GM18907 (cell line): ENCODE results near the gene PLEKHB2.
"Not testable (repeated sequence)": the region's sequence is repeated elsewhere in the genome, so short reads cannot be mapped to it uniquely, and the experiment has no call there.

Experiments used
- ATAC-seq: cut with Tn5 transposase; IDR thresholded peaks from one replicate; pipeline ENCODE4 v1.9.1; 2021; ENCODE audit warnings: mild to moderate bottlenecking, moderate library complexity; ENCODE audit not compliant: unreplicated experiment

Gene PLEKHB2

DNA sequence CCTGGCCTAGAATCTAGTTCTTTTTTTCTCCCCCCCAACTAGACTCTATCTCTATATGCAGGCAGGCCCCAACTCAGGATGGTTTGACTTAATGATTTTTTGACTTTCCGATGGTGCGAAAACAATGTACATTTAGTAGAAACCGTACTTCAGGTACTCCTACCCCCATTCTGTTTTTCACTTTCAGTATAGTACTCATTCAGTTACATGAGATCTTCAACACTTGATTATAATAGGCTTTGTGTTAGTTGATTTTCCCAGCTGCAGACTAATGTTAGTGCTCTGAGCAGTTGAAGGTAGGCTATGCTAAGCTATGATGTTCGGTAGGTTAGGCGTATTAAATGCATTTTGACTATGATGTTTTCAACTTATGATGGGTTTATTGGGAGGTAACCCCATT, 37.7 kb downstream of the PLEKHB2 start:
- no peak for ATAC-seq

DNA sequence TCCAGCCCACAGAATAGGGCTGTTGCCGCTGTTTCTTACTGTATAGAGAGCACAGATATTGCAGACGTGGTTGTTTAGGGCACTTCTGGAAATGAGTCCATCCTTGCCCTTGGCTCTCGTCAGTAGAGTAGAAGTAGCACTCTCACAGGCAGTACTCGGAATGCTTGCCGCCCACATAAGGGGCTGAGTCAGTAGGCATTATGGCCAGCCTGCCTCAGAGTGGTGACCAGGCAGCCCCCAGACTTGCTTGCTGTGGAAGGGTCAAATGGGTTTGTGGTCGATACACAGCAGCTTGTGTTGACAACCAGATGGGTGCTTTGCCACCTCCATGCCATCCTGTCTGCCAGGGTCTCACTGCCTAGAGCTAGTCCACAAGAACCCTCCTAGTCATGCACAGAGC, 38.7 kb downstream of the PLEKHB2 start:
- no peak for ATAC-seq

DNA sequence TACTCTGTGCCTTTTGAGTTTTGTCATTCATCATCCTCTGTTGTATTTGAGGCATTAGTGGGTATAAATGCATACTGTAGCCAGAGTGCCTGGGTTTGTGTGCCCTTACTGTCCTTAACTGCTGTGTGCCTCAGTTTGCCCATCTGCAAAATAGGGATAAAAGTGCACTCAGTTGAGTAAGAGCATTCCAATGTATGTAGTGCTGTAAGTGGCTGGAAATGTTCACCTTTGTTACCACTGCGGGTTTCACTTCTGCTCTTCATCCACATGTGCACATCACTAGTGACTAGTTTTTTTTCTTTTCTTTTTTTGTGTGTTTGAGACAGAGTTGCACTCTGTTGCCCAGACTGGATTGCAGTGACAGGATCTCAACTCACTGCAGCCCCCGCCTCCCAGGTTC, 39.9 kb downstream of the PLEKHB2 start:
- ATAC-seq: peak; percentile 72

DNA sequence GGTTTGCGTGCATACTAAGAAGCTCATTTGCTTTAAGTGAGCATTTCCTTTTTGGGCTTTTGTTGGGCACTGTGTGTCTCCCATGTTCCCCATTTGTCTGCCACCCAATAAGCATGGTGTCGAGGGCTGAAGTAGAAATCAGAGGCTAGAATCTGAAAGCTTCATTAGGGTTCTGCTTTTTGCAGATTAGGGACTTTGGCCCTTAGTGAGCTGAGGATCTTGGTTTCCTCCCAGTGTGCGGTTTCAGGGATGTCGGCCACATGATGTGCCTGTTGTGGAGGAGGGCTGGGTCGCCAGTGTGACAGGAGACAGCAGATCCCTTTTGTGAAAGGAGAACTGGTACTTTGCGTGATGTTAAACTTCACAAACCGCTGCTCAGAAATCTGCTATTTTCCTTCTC, 41.1 kb downstream of the PLEKHB2 start:
- ATAC-seq: no peak

DNA sequence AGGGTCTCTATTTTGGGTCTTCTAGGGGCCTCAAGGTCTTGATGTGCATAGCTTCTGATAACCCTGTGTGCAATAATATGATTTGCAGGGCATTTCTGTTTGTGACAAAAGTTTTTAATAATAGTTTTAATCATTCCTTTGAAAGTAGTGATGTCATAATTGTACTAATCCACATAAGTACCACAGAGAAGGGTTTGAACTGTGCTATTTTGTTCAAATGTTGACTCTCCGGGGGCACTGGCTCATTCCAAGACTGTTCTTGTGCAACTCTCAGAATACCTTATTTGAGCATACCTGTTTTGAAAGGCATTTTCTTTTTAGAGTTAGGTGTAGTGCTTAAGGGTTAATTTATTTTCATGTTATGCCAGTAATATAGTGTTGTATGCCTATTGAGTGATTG, 41.6 kb downstream of the PLEKHB2 start:
- ATAC-seq: no peak

DNA sequence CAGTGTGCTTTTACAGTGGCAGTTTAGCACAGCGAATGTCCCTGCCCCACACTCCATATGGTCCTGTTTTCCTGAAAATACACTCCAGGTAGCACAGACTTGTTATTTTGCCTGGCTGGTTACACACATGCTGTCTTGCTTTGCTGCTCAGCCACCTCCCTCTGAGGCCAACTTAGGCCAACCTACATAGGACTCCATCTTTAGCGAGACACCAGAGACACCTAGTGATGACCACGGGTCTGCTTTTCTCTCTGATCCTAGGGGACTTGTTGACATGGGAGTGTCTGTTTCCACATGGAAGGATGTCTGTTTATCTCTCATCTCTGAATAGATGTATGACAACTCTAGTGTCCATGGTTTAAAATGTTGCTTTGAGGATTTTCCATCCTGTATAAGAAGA, 43.3 kb downstream of the PLEKHB2 start:
- ATAC-seq: no peak

DNA sequence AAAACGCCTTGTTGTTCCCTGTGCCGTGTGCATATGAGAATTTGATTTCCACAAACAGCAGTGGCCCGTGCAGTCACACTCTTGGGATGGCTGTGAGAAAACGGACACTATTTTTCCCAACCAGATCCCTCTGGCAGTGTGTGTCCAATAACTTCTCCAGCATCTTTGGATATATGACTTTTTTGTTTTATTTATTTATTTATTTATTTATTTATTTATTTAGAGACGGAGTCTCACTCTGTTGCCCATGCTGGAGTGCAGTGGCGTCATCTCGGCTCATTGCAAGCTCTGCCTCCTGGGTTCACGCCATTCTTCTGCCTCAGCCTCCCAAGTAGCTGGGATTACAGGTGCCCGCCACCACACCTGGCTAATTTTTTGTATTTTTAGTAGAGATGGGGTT, 45.0 kb downstream of the PLEKHB2 start:
- ATAC-seq: not testable (repeated sequence)

DNA sequence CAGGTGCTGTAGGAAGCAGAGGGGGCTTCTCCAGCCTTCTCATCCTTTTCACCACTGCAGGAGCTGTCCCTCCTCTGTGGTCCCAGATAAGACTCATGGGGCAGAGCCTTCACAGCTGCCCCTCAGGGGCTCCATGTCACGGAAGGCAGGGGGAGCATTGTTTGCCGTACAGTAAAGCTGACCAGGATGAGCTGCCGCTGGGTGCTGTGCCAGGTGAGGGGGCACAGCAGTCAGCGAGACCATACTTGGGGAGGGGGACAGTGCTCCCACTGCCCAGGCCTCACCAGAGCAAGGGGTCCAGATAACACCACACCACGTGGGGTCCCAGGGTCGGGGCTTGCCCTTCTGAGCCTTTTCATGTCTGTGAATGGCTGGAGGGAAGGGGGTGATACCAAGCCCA, 46.3 kb downstream of the PLEKHB2 start:
- ATAC-seq: no peak

DNA sequence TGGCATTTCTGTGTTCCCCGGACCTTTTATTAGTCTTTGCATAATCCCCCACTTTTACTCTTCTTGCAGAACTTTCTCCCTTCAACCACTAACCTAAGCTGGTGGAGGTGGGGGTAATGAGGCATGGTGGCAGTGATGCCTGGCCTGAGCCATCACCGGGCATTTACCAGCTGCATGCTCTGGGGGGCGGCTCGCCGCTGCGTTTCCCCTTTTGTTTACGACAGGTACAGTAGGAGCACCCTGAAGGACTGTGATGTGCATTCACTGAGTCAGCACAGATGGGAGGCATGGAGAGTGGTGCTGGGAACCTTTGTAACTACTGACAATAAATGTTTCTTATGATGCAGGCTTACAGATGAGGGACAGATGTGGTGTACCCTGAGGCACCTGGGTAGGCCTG, 46.9 kb downstream of the PLEKHB2 start:
- ATAC-seq: no peak

DNA sequence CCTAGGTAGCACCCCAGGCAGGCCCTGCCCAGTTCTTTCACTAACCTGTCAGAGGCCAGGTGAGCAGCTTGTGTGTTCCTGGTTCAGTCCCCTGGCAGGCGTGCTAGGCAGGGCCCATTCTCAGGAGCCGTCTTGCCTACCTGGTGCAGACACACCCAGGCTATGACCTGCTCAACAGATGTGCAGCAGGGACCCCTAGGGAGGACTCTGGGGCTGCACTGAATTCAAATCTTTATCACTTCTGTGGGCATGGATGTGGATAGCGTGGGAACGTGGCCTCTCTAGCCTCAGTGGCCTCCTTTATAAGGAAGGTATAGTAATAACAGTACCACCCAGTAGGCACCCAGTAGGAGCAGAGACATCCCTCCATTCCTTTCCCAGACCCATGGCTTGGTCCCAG, 48.4 kb downstream of the PLEKHB2 start:
- ATAC-seq: peak; percentile 1

DNA sequence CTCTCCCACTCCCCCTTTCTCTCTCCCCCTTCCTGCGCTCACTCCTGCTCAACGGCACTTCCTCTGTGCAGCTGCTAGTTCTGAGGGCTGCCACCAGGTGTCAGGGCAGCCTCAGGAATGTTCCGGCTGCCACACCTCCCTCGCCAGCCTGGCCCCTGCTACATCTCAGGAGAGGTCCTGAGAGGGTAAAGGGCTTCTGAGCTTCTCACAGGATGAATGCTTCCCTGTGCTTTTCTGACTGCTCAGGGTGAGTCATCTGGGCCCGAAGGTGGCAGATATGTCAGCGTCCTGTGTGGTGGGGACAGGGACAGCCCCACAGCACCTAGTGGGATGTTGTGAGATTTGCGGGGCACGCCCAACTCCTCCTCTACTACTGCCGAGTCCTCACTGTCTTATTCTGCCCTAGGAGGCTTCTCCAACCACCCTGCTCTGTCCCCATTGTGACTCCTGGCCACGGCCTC, 49.0 kb downstream of the PLEKHB2 start:
- peak; percentile 94 for ATAC-seq

DNA sequence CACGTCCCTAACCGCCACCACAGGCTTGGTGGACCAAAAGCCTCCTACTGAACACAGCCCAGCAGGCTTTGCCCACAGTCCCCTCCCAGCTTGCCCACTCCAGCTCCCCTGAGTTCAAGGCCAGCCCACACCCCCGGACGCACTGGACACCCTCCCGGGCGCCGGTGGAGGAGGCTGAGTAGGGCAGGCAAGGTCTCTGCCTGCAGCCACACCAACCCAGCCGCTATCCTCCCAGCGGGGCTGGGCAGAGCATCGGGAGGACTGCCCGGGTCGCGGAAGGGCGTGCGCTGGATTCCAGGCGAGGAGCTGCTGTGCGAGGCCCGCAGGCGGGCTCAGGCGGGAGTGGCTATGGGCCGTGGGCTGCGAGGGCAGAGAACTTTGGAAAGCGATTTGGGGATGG, 49.5 kb downstream of the PLEKHB2 start:
- ATAC-seq: no peak

DNA sequence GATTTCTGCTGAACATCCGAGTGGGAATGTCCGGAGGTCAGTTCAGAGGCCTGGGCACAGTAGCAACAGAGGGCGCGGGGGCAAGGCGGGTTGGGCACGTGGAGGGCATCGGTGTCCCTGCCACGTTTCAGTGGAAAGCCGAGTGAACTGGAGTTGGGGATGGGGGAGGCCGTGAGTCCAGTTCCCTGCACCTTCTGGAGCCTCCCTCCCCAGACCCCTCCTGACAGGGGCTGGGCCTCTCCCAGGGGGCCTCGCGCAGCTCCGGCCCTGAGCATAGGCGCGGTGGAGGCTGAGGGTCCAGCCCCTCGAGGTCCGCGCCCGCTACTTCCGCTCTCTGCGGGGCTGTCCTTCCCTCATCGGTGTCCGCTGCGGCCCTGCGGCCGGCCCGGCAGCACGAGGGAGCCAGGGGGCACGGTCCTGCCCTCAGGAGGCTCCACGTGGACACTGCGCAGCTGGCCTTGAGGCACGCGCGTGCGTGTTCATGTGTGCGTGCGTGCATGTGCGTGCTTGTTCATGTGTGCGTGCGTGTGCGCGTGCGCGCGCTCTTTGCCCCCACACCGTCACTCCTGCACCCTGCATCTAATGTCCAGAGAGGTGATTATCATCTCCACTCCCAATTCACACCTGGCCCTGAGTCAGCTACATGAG, 50.2 kb downstream of the PLEKHB2 start:
- no peak for ATAC-seq

DNA sequence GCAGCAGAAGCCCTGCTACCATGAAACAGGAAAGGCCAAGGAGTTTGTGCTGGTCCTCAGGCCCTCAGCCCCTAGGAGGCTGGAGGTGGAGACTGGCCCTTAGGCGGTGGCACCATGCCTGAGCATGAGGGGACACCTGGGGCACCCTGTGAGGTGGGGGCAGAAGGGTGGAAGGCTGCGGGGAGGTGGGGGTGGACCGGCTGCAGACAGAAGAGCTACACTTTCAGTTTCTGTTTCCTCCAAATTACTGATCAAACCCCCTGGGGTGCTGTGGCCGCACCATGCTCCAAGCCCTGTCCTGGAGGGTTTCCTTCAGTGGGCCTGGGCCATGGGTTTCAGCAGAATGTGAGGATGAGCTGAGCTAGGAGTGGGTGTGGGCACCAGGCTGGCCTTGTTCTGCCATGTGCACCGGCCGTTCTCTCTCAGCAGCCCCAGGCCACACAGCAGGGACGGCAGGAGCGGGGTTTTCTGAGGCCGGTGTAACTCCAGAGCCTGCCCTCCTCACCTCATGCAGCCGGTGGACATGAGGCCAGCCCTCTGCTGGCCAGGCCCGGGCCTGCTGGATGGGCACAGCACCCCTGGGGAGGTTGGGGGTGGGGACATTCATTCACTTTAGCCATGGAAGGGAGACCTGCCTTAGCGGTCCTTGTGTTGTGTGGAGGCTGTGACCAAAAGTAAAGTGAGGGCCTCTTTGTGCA, 51.5 kb downstream of the PLEKHB2 start:
- peak; percentile 41 for ATAC-seq

DNA sequence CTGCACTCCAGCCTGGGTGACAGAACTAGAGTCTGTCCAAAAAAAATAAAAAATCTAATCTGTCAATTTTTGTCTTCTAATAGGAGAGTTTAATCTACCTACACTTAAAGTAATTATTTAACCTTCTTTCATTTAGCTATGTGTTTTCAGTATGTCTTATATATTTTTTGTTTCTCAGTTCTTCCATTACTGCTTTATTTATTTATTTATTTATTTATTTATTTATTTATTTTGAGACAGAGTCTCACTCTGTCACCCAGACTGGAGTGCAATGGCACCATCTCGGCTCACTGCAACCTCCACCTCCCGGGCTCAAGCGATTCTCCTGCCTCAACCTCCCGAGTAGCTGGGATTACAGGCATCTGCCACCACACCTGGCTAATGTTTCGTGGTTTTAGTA, 60.4 kb downstream of the PLEKHB2 start:
- ATAC-seq: not testable (repeated sequence)

DNA sequence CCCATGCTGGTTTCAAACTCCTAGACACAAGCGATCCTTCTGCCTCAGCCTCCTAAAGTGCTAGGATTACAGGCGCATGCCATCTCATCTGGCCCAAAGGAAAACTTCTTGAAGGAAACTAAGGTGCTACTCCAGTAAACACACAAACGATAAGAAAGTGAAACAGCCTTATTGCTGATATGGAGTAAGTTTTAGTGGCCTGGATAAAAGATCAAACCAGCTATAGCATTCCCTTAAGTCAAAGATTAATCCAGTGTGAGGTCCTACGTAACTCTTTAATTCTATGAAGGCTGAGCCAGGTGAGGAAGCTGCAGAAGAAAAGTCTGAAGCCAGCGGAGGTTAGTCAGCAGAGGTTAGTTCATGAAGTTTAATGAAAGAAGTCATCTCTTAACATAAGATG, 63.4 kb downstream of the PLEKHB2 start:
- no peak for ATAC-seq

DNA sequence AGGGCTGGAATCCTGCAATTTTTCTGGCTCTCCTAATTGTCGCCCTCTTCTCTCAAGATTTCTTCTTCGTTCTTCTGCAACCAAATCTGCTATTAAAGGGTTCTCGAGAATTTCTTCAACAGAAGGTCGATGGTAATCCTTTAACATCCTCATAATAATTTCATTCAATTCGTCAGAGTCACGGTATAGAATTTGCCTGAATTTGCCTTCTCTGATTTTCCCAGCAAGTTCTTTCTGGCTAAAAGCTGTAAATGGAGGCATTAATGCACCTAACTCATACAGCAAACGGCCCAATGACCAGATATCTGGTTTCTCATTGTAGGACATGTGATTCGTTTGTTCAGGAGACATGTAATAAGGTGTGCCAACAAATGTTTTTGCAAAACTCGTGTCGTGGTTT, 72.9 kb downstream of the PLEKHB2 start:
- ATAC-seq: not testable (repeated sequence)

DNA sequence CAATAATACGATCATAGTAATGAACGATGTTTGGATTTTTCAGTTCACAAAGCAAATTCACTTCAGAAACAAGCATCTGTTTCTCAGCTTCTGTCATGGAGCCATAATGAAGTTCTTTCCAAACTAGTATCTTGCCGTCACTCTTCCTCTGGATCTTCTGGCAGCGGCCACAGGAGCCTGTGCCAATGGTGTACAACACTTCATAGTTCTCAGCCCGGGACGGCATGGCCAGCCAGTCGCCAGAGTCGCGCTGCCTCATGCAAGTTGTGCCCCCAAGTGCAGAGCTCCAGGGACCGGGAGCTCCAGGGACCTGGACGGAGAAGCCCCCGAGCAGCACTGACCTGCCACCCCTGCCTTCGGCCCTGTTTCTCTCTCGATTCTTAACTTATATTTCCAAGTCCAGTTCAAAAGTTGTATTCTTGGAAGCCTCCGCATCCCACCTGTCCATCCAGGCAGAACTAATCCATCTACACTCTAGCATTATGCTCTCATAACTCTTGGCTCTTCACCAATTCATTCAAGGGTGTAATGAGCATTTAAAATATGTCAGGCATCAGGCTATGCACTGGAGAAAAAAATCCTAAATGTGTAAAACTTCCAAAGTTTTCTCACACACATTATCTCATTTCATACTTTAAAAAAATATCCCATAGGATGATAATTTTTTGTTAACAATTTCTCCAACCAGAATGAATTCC, 73.7 kb downstream of the PLEKHB2 start:
- ATAC-seq: not testable (repeated sequence)

DNA sequence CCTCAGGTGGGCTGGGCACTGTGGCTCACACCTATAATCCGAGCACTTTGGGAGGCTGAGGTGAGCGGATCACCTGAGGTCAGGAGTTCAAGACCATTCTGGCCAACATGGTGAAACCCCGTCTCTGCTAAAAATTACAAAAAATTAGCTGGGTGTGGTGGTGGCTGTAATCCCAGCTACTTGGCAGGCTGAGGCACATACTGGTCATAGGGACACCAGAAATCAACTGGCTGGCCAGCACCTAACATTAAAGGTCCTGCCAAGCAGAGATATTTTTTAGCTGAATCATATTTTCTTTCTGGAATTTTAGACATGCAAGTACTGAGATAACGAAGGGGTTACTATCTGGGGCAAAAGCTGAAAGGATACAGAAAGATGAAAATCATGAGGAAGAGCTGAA, 76.3 kb downstream of the PLEKHB2 start:
- not testable (repeated sequence) for ATAC-seq

DNA sequence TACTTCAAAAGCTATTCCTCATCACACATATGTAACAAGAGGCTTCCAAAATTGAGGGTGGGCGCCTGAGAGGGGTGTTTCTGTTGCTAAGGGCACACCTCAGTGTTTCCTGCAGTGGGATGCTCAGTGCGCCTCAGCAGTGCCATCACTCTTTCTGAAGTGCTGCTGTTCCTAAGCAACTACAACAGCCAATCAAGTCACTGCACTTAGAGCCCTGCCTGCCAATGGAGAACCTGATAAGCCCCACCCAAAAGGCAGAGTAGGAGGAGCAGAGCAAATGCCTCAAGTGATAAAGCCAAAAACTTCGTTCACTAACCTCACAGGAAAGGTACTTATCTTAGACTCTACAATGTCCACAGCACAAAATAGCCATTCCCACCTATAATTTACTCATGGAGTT, 88.3 kb downstream of the PLEKHB2 start:
- ATAC-seq: not testable (repeated sequence)

DNA sequence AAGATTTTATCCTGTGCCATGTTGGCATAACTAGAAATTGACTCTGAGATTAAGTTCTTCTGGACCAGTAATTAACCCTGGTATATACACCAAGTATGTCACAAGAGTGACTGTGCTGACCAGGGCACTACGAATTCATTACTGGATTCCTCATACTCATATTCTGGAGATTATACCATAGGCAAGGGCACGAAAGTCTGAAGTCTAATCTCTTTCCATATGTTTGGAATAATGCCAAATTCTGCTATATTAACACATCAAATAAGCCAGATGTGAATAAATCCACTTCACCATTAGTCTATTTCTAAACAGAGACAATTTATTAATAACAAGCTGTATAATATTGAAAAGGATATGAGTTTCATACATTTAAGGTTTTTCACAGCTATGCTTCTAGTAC, 91.0 kb downstream of the PLEKHB2 start:
- ATAC-seq: not testable (repeated sequence)
